Stomach (tissue), 4 donors: Measurements from ENCODE around the gene ETV5.

Source experiments
- POLR2A ChIP-seq, 4 donors: fragments of 450-650 bp; IDR thresholded peaks; one replicate each; pipeline ENCODE4 v1.6.1; 2016; ENCODE audit warnings: antibody characterized with exemption in 4 of 4, control low read depth in 2 of 4, mild to moderate bottlenecking in 1 of 4, moderate library complexity in 1 of 4
- POLR2AphosphoS5 ChIP-seq, 3 donors: sonication (generic); formaldehyde crosslinking; IDR thresholded peaks; one replicate each; pipeline ENCODE4 v1.6.1; 2016; ENCODE audit warnings: antibody characterized with exemption in 3 of 3
- TF ChIP-seq, protein P1 (sequence below), 7 experiments: fragments of 450-650 bp in 4 of 7; fragments of 200-600 bp in 3 of 7; sonication (generic) in 3 of 7; IDR thresholded peaks; one replicate each; pipeline ENCODE4 v1.5.1; 2016 to 2019; ENCODE audit warnings: antibody characterized with exemption in 7 of 7, control low read depth in 2 of 7, mild to moderate bottlenecking in 1 of 7

GRCh38 chr3:186133980-186134379, 25.1 kb upstream of the ETV5 start:
- TF ChIP-seq, protein P1, sequence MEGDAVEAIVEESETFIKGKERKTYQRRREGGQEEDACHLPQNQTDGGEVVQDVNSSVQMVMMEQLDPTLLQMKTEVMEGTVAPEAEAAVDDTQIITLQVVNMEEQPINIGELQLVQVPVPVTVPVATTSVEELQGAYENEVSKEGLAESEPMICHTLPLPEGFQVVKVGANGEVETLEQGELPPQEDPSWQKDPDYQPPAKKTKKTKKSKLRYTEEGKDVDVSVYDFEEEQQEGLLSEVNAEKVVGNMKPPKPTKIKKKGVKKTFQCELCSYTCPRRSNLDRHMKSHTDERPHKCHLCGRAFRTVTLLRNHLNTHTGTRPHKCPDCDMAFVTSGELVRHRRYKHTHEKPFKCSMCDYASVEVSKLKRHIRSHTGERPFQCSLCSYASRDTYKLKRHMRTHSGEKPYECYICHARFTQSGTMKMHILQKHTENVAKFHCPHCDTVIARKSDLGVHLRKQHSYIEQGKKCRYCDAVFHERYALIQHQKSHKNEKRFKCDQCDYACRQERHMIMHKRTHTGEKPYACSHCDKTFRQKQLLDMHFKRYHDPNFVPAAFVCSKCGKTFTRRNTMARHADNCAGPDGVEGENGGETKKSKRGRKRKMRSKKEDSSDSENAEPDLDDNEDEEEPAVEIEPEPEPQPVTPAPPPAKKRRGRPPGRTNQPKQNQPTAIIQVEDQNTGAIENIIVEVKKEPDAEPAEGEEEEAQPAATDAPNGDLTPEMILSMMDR (IDR thresholded peaks at IDR 0.05) = no peak
- TF ChIP-seq POLR2A (IDR thresholded peaks at IDR 0.05) (no peak), POLR2AphosphoS5 (IDR thresholded peaks at IDR 0.05) (no peak)
